ENCODE results near the gene RAD21L1.

DNA sequence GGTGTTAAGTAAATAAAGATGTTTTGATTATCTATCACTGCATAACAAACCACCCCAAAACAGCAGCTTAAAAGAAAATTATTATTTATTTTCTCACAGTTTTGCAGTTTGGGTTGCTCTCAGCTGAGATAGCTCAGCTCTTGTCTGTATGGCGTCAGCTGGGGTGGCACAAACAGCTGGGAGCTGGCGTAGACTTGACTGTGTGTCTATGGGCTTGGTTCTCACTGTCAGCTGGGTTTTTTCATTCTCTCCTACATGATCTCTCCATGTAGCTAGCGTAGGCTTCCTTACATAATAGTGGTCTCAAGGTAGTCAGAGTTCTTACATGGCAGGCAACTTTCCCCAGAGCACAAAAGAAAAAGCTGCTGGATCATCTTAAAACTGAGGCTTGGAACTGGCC lies 34.5 kb upstream of the RAD21L1 start:
- TF ChIP-seq, protein P1, sequence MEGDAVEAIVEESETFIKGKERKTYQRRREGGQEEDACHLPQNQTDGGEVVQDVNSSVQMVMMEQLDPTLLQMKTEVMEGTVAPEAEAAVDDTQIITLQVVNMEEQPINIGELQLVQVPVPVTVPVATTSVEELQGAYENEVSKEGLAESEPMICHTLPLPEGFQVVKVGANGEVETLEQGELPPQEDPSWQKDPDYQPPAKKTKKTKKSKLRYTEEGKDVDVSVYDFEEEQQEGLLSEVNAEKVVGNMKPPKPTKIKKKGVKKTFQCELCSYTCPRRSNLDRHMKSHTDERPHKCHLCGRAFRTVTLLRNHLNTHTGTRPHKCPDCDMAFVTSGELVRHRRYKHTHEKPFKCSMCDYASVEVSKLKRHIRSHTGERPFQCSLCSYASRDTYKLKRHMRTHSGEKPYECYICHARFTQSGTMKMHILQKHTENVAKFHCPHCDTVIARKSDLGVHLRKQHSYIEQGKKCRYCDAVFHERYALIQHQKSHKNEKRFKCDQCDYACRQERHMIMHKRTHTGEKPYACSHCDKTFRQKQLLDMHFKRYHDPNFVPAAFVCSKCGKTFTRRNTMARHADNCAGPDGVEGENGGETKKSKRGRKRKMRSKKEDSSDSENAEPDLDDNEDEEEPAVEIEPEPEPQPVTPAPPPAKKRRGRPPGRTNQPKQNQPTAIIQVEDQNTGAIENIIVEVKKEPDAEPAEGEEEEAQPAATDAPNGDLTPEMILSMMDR (IDR thresholded peaks at IDR 0.05; ENCODE audit: insufficient read depth, low read length, poor library complexity, severe bottlenecking): no peak
- no peak for TF ChIP-seq EZH2phosphoT487 (conservative IDR thresholded peaks at IDR 0.05; ENCODE audit: low read length)
